Stimulated activated CD4-positive, alpha-beta T cell treated with anti-CD3 and anti-CD28 coated beads, Interleukin-4, amount 100 ng/mL, for 48 hours (primary cell): Measurements from ENCODE around the gene LAMA5.

Source experiments
- DNase-seq, 2 donors: peaks; one replicate each; pipeline ENCODE4 v3.0.0-alpha.2; 2020; ENCODE audit warnings: low read depth in 2 of 2

Gene LAMA5

DNA sequence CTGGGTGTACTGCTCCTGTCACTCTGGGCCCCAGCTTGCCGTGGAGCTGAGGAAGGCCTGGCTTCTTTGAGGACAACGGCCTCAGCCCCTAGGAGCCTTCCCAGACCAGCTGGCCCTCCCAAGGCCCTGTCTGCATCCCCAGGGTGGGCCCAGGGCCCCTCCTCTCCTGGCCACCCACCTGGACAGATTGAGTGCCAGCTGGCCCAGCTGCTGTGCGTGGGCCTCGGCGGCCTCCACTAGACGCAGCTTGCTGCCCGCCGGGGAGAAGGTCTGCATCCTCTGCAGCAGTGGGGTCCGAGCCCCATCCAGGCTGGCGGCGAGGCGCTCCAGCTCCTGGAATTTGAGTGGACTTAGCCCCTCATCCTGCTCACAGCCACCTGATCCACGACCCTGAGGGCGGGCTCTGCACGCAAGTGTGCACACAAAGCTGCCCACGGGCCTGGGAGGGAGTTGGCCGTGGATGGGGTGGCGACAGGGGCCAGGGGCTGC, 49.9 kb downstream of the LAMA5 start:
- DNase-seq: no peak

DNA sequence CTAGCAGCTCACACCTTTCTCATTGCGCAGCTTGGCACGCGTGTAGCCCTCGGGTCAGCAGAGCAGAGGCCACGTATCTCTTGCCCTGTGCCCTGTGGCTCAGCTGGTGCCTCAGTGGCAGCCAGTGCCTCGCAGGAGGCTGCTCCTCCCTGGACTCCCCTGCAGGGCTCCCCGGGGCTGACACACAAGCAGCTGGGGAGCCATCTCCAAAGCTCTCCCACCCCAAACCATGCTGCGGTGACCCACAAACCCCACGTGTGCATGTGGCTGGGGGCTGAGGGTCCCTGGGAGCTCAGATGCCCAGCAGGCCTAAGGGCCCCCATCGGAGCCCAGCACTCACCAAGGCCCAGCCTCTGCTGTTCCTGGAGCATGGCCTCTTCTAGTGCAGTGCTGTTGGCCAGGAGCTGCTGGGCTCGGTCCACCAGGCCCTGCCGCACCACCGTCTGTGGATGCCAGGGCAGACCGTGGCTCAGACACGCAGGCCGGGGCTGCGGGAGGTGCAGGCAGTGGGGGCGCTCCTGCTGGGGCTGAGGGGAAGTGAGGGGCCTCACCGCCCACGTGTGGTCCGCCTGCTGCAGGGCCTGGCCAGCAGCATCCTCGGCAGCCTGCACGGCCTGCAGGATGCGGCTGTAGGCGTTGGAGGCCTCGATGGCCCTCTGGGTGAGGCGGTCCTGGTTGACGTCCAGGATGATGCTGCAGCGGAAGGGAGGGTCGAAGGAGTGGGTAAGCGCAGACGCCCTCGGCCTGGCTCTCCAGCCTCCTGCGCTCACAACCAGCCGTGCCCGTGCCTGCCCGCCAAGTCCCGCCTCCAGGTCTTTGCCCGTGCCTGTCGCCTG, 50.6 kb downstream of the LAMA5 start:
- no peak for DNase-seq

DNA sequence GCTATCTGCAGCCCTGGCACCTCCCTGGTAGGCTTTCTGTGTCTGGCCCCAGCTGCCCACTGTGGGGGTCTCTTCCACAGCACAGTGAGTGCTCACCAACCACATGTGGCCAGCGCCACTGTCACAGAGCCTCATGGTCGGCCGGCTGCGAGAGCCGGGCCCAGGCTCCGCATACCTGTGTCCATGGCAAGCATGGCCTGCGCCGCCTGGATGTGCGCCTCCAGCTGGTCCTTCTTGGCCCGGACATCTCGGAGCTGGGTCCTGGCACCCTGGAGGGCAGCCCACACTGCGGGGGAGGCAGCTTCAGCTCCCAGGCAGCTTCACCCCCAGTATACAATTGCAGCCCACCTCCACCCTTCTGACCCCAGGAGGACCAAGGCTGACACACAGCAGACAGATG, 51.3 kb downstream of the LAMA5 start:
- DNase-seq: no peak

DNA sequence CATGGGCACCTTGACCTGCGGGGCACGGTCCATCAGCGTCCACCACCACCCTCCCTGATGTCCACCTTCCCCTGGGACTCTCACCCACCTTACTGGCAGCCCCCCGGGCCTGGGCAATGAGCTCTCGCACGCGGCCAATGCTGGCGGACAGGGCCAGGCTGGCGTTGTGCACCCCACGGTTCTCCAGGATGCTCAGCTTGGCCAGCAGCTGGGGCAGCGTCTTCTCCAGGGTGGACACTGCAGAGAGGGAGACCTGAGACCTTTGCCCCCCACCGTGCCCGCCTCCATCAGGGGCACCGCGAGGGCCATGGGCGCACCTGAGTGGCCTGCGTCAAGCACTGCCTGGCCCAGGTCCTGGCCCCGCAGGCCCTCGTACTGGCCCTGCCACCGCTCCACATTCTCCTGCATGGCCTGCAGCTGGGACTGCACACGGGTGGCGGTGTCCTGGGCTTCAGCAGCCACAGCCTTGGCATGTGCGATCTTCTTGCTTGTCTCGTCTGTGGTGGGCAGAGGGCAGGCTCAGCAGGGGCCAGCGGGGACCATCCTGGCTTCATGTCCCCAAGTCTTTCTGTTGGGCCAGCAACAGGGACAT, 52.3 kb downstream of the LAMA5 start:
- no peak for DNase-seq

DNA sequence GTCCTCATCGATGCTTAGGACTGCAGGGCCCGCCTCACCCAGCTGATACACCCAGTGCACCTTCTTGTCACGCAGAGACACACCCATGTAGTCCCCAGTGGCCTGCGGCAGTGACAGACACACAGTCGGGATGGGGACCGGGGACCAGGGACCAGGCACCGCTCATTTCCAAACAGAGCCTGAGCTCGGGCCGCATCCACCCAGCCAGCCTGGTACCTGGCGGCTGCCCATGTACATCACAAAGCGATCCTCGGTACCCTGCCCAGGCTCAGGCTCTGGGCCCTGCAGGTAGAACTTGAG, 52.8 kb downstream of the LAMA5 start:
- DNase-seq: no peak

DNA sequence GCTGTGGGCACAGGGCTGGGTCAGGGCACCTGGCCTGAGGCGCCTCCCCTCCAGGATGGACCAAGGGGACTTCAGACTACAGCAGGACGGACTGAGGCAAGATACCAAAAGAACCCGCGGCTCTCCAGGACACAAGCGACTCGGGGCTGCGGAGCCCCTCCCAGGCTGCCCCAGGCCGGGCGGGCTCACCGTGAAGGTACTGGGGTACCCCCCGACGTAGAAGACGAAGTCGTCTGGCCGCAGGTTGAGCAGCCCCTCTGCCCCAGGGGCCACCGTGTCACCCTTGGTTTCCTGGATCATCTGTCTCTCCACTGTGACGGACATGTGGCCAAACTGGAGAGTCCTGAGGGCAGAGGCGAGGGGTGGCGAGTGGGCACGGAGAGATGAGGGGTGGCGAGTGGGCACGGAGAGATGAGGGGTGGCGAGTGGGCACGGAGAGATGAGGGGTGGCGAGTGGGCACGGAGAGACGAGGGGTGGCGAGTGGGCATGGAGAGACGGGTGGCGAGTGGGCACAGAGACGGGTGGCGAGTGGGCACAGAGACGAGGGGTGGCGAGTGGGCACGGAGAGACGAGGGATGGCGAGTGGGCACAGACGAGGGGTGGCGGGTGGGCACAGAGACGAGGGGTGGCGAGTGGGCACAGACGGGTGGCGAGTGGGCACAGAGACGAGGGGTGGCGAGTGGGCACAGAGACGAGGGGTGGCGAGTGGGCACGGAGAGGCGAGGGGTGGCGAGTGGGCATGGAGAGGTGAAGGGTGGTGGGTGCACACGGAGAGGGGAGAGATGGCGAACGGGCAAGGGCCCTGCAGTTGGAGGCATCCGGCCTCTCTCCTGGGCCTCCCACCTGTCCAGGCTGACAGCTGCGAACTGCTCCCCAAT, 53.4 kb downstream of the LAMA5 start:
- no peak for DNase-seq

DNA sequence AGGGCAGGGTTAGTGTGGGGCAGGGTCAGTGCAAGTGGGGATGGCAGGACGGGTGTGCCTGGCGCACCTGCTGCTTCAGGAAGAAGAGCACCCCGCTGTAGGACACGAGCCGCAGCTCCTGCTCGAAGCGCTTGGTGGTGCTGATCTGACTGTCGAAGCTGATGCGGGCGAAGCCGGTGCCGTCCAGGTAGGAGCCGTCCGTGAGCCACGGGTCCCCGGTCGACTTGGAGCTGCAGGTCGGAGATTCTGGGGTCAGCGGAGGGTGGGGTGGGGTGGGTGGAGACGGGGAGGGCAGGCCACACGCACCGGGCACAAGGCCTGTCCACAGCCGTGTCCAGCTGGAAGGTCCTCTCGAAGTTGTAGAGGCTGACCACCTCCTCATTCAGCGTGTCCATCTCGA, 54.1 kb downstream of the LAMA5 start:
- no peak for DNase-seq

DNA sequence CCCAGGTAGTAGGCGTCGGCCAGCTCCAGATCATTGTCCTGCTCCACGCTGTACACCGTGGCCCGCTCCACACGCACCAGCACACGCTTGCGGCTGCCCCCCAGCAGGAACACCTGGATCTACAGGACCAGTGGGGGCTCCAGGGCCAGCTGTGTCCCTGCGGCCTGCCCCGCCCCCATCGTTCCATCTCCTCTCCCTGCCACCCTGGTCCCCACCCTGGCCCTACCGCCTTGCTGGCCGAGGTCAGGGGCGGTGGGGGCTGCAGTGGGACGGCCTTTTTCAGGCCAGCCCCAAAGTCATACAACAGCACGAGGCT, 54.5 kb downstream of the LAMA5 start:
- no peak for DNase-seq

DNA sequence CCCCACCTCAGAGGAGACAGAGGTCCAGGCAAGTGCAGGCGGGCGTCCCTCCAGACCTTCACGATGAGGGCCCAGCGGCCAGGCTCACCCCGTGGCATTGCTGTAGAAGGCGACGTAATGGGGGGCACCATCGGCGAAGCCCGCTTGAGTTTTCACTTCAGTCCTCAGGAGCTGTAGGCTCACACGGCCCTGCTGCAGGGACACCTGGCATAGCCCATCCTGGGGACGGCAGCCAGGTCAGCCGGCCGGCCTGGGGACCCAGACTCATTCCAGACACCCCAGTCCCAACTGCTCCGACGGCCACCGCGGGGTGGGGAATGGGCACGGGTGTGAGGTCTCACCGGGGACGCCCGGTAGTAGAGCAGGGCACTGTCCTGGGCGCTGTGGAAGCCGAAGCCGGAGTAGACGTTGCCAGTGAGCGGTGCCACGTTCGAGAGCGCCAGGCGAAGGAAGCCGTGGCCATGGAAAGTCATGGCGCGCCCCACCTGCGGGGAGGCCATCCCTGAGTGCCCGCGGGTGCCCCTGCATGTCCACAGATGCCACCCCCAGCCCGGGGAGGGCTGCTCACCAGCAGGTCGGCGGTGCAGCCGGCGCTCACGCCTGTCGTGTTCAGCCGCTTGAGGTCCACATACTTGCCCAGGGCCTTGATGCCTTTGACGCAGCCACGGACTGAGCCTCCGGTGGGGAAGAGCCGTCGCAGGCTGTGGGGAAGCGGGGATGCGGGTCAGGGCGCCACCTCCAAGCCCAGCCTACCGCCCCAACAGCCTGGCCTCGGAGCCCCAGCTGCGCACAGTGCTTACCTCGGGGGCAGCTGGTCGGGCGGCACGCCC, 55.1 kb downstream of the LAMA5 start:
- DNase-seq: no peak

DNA sequence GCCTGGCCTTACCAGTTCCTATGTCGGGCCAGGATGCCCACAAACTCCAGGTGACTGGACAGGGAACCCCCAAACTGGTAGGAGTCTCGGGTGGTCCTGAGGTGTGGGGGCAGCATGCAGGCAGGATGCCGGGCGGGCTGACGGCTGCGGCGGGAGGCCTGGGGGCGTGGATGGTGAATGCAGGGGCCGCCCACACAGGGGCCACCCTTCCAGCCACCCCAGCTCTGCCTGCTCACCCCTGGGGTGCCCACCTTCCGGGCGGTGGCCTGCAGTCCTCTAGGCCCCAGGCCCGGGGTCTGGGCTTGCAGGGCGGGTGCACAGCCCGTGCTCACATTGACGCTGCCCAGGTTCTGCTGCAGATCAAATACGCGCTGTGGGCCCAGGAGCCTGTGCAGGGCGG, 56.0 kb downstream of the LAMA5 start:
- no peak for DNase-seq

DNA sequence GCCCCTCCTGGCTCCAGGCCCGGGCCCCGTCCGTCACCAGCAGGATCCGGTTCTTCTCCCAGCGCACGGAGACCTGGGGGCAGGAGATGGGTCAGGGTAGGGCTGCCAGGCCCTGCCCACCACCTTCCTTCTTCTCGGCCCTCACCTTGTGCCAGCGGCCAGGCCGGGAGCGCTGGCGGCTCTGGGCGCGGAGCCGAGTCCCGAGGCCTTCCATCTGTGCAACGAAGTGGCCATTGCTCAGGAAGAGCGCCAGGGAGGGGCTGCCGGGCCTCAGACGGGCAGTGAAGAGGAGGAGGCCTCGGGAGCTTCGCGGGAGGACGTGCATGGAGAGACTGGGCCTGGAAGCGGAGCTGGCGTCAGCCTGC, 56.4 kb downstream of the LAMA5 start:
- no peak for DNase-seq

DNA sequence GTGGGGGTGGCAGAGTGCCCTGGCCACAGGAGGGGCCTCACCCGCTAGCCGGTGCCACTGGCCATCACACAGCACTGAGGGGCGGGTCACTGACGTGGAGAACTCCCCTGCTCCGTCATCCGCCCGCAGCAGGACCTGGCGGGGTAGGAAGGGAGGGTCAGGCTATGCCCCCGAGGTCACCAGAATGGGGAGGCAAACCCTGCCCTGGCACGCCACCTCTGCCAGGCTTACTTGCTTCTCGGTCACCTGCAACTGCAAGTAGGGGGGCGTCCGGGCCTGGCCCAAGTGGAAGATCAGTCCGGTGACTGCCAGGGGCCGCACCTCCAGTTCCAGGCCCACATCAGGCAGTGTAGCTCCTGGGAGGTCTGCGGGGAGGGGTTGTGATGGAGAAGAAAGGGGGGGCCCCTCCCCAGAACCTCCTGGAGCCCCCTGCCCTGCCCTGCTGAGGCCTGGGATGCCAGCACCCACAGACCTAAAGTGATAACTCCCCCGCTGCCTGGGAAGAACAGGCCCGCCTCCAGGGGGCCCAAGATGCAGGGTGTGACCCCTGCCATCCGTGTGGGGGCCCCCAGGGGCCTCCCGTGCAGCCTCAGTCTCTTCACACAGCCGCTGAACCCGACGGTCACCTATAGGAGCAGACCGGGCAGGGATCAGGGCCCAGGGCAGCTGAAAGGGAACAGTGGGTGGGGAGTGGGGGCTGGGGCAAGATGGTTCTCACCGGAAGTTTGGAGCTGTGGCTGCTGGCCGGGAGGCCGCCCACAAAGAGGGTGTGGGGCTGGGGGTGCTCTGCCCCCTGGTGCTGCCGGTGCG, 57.0 kb downstream of the LAMA5 start:
- DNase-seq: no peak

DNA sequence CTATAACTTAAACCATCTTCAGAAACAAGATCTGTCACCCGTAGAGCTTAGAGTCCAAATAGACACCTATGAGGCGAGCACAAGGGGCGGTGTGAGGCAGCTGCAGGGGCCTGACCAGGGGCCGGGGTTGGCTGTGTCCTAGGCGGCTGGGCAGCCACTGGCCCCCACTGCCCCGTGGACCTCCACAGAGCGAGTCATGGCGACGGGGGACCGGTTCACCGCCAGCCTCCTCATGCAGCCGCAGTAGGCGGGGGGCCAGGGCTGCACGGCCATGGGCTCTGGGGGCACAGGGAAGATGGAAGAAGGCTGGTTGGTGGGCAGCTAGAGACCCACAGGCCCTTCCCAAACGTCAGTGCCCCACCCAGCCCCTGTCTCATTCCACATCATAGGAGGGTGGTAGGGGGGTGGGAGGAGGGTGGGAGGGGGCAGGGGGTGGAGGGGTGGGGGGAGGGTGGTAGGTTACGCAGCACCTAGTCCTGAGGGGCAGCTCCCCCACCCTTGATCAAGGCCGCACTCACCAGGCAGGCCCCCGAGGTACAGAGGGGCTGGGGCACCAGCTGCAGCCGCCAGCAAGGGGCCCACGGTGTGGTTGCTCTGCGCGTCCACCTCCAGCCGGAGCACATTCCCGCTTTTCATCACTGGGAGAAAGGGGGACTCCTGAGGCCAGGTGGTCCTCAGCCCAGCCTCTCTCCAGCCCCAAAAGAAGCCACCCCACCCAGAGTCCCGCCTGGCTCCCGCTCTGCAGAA, 57.7 kb downstream of the LAMA5 start:
- DNase-seq: no peak

DNA sequence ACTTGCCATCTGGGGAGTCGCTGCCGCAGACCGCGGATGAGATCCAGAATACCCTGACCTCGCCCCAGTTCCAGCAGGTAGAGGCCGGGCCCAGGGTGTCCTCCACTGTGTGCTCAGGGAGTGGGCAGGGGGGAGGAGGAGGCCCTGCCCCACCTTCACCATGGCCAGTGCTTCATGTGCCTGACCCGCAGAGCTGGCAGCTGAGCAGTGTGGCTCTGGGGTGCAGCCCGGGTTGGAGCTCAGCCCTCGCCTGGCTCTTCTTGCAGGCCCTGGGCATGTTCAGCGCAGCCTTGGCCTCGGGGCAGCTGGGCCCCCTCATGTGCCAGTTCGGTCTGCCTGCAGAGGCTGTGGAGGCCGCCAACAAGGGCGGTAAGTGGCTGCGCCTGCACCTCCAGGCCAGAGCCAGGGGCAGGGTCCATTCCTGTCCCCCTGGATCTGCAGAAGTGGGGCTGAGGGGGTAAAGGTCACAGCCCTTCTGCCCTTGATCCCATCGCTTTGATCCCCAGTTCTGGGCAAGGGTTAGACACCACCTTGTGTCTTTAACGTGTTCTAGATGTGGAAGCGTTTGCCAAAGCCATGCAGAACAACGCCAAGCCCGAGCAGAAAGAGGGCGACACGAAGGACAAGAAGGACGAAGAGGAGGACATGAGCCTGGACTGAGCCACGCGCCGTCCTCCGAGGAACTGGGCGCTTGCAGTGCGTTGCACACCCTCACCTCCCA, 58.9 kb downstream of the LAMA5 start:
- DNase-seq: no peak

DNA sequence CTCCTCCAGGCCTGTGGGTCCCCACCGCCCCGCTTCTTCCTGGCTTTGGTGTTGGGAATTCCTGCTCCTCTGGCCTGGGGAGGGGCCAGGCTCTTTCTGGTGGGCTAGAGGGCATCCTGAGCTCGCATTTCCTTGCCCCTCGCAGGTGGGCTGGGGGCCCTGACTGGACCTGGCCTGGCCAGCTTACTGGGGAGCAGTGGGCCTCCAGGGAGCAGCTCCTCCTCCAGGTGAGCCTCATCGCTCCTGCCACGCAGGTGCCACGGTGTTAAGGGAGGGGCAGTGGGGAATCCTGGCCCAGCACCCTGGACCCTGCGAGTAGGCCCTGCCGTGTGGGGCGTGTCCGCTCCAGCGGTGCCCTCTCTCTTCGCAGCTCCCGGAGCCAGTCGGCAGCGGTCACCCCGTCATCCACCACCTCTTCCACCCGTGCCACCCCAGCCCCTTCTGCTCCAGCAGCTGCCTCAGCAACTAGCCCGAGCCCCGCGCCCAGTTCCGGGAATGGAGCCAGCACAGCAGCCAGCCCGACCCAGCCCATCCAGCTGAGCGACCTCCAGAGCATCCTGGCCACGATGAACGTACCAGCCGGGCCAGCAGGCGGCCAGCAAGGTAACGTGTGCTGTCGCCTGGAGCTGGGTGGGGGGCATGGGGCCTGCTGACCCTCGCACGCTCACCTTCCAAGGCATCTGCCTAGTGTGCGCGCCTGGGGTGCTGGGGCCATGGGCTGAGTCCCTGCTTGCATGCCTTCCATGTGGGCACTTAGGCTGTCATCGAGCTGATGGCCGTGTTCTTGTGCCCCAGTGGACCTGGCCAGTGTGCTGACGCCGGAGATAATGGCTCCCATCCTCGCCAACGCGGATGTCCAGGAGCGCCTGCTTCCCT, 59.6 kb downstream of the LAMA5 start:
- no peak for DNase-seq

DNA sequence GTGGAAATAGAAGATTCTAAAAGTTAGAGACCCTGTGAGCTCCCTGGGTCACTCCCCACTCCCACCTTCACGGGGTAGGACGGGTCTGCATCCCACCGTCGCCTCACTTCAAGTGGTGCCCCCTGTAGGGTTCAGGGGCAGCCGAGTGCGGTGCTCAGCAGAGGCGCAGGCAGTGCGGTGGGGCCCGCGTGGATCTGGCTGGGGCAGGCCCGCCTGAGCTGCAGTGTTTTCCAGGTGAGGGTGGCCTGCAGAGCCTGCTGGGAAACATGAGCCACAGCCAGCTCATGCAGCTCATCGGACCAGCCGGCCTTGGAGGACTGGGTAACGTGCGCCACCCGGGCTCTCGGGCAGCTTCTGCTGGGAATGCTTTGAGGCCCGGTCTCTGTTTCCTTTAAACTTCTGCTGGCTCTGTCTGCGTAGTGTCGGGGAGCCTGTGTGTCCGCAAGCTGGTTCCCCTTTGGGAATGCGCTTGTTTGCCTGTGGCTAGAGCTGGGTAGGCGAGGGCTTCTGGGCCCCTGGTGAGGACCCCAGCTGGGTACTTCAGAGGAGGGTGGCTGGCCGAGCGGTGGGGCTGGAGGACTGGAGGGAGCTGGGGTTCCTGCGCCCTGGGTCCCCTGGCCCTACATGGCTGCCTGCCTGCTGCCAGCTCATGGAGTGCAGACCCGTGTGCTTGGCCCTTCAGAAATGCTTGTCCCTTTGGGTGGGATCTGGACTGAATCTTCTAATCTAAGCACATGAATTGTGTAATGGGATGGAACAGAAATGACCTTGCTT, 60.5 kb downstream of the LAMA5 start:
- DNase-seq: no peak

DNA sequence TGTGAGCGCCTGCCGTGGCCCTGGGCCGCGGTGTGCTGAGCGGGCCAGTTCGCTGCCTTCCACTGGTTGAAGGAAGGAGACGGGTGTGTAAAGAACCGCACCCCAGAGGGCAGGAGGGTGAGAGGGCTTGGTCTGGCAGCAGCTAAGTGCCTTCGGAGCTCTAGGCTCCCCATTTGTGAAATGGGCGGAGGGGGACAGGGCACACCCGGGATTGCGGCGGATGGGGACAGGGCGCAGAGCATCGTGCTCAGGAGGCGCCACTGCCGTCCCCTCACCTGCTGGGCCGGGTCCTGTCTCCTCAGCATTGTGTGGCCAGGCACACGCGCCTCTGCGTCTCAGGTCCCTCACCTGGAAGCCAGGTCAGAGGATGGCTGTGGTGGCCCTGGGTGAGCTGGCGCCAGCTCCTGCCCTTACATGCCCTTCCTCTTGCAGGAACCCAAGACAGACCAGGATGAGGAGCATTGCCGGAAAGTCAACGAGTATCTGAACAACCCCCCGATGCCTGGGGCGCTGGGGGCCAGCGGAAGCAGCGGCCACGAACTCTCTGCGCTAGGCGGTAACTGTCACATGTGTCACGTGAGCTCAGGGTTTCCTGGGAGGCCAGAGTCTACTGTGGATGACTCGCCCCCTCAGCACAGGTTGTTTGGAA, 61.2 kb downstream of the LAMA5 start:
- no peak for DNase-seq
